Left renal cortex interstitium (tissue), 4 donors: Measurements from ENCODE around the gene INCENP. TPM values are rescaled to one million over a fixed set of nuclear protein-coding genes. Genes with fewer than 3 reads are reported as not detected.

Experiments used
- DNase-seq, 4 donors: peaks; one replicate each; pipeline ENCODE4 v3.0.0-alpha.2; 2013; ENCODE audit warnings: low read depth in 4 of 4, low spot score in 2 of 4, missing footprints in 1 of 4
- polyA plus RNA-seq, 4 donors: library from polyadenylated mRNA; unstranded; fragments of 120-200 nt; gene quantifications; one replicate each; pipeline ENCODE4 v1.2.1, GENCODE V29; 2013; ENCODE audit not compliant: insufficient read length in 4 of 4

Gene INCENP
- polyA plus RNA-seq, 4 donors, result 31.6 to 42.7 (median 39.0) TPM

- DNase-seq, result no peak
Observed at GRCh38 chr11:62122076-62122475, 1.7 kb upstream of the INCENP start.

DNA sequence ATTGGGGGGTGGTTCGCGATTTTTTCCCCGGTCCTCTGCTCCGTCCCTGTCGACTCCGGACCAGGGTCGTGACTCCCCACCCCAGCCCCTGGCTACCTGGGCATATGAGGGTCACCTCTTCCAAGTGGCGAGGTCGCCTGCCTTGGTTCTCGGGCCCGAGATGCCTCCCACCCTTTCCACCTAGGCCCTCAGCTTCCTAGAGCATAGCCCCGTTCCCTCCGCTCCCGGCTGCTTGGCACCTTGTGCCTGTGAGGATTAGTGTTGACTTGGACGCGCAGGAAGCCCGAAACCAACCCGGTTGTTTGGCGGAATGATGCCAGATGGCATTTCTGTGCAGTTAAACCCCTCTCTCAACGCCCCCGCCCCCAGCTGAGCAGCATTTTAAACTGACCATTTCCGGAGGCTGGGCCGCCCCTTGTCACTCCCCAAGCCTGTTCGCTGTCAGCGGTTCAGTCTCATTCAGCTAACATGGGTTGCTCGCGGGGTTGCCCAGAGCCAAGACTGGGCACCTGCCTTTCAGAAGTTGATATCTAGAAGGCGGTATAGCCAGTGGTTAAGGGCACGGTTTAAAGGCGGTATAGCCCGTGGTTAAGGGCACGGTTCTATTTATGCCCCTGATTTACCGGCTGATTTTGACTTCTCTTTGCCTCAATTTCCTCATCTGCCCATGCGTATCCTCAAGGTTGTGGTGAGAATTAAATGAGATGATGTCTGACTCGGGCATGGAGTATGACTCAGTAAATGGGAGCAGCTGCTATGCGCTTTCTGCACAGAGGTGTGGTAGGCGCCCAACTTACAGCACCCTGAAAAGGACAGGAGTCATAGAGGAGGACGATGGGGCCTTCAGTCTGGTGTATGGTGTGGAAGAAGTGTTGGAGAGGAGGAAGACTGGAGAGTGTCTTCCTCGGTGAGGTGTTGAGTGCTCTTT lies 639 bp downstream of the INCENP start:
- peak in 1 of 4 donors; percentile 19 for DNase-seq

GRCh38 chr11:62125316-62125715 lies 1.5 kb downstream of the INCENP start:
- DNase-seq, result no peak

GRCh38 chr11:62125881-62126280 lies 2.1 kb downstream of the INCENP start:
- no peak for DNase-seq

DNA sequence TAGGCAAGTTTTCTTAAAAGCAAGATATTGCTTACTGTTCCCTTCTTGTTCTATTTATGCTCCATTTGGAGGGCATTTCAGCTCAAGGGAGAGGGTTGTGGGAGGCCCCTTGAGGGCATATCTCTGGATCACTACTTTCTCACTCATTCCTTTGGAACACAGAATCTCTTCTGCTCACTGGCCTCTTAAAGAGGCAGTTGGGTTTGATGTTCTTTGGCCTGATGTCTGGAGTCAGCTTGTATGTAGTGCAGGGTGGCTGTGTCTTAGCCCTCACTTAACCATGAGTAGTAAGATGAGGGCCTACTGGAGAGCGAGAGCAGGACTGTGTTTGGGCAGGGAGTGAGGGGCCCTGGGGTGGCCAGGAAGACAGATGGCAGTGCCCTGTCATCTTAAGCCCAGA lies 3.6 kb downstream of the INCENP start:
- no peak for DNase-seq

DNA sequence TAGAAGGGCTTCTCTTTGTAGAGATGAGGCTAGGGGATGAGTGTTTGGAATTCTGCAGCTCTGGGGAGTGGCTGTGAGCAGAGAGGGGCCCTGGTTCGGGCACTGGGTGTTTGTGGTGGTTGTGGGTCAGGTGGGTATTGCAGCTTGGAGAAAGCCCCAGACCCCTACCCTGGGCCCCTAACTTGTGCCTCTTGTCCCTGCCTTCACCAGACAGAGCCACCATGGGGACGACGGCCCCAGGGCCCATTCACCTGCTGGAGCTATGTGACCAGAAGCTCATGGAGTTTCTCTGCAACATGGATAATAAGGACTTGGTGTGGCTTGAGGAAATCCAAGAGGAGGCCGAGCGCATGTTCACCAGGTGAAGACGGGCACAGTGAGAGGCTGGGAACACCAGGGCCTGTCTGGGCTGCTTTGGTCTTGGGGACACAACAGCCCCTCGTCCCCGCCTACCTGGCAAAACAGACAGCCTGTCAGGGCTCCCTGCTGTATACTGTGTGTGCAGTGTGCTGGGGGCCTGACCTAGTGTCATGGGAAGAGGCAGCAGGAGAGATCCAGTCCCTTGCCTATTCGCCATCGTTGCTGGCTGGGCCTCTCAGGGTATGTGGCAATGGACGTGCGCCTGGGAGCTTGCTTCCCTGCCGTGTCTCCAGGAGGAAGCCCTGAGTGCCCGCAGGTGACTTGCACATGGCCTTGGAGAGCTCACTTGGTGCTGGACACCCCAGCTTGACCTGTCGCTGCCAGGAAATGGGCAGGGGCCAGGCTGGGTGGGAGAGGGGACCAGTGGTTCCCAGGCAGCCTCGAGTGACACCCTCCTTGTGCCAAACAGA lies 4.3 kb downstream of the INCENP start:
- no peak for DNase-seq

- DNase-seq, result no peak
Observed at GRCh38 chr11:62128835-62129234, 5.0 kb downstream of the INCENP start.

DNA sequence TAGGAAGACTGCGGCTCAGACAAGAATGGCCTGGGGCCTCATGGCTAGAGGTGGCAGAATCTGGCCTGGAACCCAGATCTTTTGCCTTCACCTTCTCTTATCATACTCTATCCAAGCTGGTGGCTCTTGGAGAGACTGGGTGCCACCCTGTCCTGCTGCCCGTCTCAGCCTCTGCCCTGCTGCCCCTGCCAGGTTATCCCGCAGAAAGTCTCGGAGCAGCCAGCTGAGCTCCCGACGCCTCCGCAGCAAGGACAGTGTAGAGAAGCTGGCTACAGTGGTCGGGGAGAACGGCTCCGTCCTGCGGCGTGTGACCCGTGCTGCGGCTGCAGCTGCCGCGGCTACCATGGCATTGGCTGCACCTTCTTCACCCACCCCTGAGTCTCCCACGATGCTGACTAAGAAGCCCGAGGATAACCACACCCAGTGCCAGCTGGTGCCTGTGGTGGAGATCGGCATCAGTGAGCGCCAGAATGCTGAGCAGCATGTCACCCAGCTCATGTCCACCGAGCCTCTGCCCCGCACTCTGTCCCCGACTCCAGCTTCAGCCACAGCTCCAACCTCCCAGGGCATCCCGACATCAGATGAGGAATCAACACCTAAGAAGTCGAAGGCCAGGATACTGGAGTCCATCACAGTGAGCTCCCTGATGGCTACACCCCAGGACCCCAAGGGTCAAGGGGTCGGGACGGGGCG lies 5.9 kb downstream of the INCENP start:
- no peak for DNase-seq

GRCh38 chr11:62130283-62131169 lies 6.7 kb downstream of the INCENP start:
- no peak for DNase-seq

GRCh38 chr11:62131170-62131464 lies 7.3 kb downstream of the INCENP start:
- no peak for DNase-seq

DNA sequence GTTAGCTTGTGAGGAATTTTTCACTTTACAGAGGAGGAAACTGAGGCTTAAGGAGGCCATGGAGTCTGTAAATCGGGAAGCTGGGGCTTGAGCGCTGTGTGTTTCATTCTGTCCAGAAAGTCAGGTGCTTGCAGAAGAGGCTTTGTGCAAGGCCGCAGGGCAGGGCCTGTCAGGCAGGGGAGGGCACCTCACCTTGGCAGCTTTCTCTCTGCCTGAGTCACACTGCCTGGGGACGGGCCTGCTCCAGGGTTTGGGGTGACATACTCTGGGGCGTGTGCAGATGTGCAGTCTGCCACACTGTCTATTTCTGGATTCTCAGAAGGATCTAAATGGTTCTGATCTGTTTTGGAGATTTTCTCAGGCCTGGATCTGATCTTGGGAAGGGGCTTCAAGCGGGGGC lies 8.4 kb downstream of the INCENP start:
- no peak for DNase-seq

GRCh38 chr11:62132689-62133293 lies 9.0 kb downstream of the INCENP start:
- DNase-seq, result no peak

DNA sequence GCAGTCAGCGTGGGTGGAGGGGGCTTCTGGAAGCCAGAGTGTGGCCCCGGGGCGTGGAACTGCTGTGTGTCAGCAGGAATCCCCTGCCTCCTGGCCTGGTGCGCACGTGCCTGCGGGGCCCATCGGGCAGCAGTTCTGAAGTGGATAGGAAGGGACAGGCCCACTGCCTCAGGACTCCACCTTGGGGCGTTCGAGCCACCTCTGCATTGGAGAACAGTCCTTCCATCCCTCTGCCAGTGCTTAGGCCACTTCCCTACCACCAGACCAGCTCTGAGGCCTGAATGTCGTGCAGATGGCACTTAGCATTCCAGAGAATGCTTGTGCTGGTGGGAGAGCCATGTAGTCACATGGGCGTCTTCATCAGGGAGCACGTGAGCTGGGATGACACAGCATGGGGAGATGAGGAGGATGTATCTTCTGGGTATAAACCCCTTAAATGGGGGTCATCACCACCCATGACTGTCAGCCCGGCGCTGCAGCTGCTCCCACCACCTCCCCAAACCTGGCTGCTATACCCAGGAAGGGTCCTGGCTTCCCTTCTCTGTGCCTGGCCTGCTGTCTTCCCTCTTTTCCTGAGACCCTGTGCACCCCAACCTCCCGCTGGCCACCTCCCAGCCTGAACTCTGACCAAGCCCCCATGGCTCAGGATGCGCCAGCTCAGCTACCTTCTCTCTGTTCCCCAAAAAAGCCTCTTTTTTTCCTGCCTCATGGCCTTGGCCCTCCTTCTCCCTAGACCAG lies 9.7 kb downstream of the INCENP start:
- no peak for DNase-seq

GRCh38 chr11:62137276-62137861 lies 13.6 kb downstream of the INCENP start:
- no peak for DNase-seq

GRCh38 chr11:62137881-62138629 lies 14.2 kb downstream of the INCENP start:
- DNase-seq, result no peak

DNA sequence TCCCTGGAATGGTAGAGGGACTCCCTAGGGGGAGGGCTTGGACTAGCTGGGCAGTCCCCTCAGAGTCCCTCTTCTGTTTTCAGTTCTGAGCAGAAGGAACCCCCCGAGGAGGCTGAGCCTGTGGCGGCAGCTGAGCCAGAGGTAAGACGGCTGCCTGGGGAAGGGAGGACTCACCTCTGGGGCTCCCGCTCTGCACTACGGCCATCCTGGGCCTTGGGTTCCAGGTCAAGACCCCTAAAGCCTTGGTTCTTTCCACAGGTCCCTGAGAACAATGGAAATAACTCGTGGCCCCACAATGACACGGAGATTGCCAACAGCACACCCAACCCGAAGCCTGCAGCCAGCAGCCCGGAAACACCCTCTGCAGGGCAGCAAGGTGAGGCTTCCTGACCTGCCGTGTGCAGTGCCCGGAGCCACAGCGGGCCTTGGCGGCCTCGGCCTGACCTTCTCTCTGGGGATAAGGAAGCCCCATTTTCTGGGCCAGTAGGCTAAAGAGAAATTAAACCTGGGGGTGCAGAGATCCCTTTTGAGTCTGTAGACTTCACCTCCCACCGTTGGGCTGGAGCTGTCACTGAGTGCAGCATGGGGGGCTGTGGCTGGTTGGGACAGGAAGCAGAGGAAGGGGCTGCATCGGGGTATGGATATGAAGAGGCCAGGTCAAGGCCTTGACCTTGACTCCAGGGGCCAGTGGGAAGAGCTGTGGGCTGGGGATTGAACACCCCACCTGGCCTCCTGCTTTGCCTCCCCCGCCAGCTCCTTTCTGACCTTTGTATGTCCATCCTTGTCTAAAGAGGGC lies 15.0 kb downstream of the INCENP start:
- no peak for DNase-seq
